Measurements from ENCODE around the gene PTPRG. TPM values are rescaled to one million over a fixed set of nuclear protein-coding genes. Genes with fewer than 3 reads are reported as not detected.

PTPRG gene
- total RNA-seq, 1 experiment from 2014 or later, result 11.7 TPM

DNA sequence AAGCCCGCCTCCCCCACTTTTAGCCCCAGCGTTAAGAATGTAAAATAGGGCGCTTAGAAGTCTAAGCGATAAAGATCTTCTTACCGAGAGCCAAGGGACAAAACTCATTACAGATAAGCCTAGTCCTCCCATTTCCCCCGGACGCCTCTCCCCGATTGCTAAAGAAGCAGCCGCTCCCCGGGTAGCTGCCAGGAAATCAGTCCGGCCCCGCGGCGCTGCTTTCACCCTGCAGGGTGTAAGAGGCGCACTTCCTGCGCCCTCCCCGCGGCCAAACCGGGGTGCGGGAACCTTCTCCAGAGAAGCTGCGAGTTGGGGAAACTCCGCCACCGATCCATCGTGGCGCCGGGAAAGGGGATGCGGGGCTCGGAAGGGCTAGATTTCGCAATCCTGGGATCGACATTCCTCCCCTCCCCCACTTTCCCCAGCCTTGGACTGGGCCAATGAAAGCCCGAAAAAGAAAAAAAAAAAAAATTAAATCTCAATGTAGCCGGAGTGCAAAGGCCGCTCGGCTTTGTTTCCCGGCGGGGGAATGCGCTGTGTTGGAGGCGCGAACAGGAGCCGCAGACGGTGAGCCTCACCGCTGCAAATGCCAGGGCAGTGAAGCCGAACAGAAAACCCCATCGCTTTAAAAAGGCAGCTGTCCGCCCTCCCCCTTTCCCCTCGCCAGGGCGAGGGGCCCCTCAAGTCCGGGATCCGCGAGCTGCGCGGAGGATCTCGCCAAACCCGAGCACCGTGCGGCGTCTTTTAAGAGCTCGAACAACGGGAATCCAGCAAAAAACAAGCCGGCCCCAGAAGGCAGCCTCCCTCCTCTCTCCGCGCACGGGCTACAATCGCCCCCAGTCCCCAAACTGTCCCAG lies 626 bp upstream of the PTPRG start:
- TSS peak; percentile 88 for BruUV-seq (replicated peaks)
- Histone ChIP-seq H3K27me3 (replicated peaks; ENCODE audit: insufficient read depth, low read depth, low read length, poor library complexity) (no peaks in the 10 kb centered on the region), H3K4me1 (ENCODE audit: insufficient read depth, low read length, poor library complexity, severe bottlenecking) (peaks cover 13% of the 10 kb centered on the region), H3K4me3 (ENCODE audit: low read depth, low read length, poor library complexity, severe bottlenecking) (peak overlapping the region; percentile 65), H3K9me3 (ENCODE audit: low read depth, low read length, poor library complexity, severe bottlenecking) (no peaks in the 10 kb centered on the region), H3K36me3 (ENCODE audit: insufficient read depth, low read length, poor library complexity, severe bottlenecking) (no peaks in the 10 kb centered on the region), H3K27ac (ENCODE audit: low read depth, low read length, poor library complexity, severe bottlenecking) (peak overlapping the region; percentile 97)
- DNase-seq (ENCODE audit: low spot score), result peak; percentile 91
- intact Hi-C loops (cut with micrococcal nuclease; ENCODE audit: unreplicated experiment), result loop anchor here (5.0 to 10.0 kb wide), 5 partner anchors 127 to 627 kb away; no protein-coding TSS in a partner anchor
- TF ChIP-seq EZH2 (IDR thresholded peaks at IDR 0.05; ENCODE audit: borderline replicate concordance, low read depth, low read length, poor library complexity, severe bottlenecking), result no peak
- TF ChIP-seq, protein P1, sequence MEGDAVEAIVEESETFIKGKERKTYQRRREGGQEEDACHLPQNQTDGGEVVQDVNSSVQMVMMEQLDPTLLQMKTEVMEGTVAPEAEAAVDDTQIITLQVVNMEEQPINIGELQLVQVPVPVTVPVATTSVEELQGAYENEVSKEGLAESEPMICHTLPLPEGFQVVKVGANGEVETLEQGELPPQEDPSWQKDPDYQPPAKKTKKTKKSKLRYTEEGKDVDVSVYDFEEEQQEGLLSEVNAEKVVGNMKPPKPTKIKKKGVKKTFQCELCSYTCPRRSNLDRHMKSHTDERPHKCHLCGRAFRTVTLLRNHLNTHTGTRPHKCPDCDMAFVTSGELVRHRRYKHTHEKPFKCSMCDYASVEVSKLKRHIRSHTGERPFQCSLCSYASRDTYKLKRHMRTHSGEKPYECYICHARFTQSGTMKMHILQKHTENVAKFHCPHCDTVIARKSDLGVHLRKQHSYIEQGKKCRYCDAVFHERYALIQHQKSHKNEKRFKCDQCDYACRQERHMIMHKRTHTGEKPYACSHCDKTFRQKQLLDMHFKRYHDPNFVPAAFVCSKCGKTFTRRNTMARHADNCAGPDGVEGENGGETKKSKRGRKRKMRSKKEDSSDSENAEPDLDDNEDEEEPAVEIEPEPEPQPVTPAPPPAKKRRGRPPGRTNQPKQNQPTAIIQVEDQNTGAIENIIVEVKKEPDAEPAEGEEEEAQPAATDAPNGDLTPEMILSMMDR (conservative IDR thresholded peaks at IDR 0.05; ENCODE audit: low read depth, low read length), result no peak
- ChIA-PET POLR2A (ENCODE audit: low non-redundant PET) (interaction anchor here (0.6 kb wide), 1 partner anchor 9 kb away, joined by 10 read pairs; no protein-coding TSS in a partner anchor), CTCF (no interaction called here)

DNA sequence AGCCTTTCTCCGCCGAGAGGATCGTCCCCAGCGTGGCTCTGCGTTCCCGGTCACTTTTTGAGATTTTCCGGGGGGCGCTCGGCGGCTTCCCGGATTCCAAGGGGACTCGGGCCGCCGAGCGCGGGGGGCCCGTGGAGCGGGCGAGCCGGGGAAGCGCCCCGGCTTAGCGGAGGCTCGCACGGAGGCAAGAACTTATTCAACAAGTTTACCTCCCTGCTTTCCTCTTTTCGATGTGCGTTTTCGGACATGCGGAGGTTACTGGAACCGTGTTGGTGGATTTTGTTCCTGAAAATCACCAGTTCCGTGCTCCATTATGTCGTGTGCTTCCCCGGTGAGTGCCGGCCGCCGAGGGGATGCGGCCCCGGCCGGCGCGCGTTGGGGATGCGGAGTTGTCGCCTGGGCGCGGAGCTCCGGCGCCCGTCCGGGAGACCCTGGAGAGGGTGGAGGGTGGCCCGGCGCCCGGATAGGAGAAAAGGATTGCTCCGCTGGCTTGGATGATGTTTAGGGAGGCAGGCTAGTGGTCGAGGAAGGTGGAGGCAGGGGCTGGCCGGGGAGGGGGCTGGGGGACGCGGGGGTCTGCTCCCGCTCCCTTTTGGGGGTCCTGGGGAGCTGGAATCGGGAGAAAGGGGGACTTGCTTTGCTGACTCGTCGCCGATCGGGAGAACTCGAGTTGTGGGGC lies 810 bp downstream of the PTPRG start:
- BruUV-seq (replicated peaks), result no TSS peak
- Histone ChIP-seq H3K4me3 (ENCODE audit: low read depth, low read length, poor library complexity, severe bottlenecking) (peak overlapping the region; percentile 65), H3K27ac (ENCODE audit: low read depth, low read length, poor library complexity, severe bottlenecking) (peak overlapping the region; percentile 97), H3K36me3 (ENCODE audit: insufficient read depth, low read length, poor library complexity, severe bottlenecking) (no peaks in the 10 kb centered on the region), H3K4me1 (ENCODE audit: insufficient read depth, low read length, poor library complexity, severe bottlenecking) (peaks cover 13% of the 10 kb centered on the region), H3K27me3 (replicated peaks; ENCODE audit: insufficient read depth, low read depth, low read length, poor library complexity) (no peaks in the 10 kb centered on the region), H3K9me3 (ENCODE audit: low read depth, low read length, poor library complexity, severe bottlenecking) (no peaks in the 10 kb centered on the region)
- TF ChIP-seq EZH2 (IDR thresholded peaks at IDR 0.05; ENCODE audit: borderline replicate concordance, low read depth, low read length, poor library complexity, severe bottlenecking), result no peak
- intact Hi-C loops (cut with micrococcal nuclease; ENCODE audit: unreplicated experiment), result loop anchor here (5.0 to 10.0 kb wide), 5 partner anchors 125 to 625 kb away; no protein-coding TSS in a partner anchor
- DNase-seq (ENCODE audit: low spot score), result no peak
- CTCF ChIA-PET, result no interaction called here
- POLR2A ChIA-PET (ENCODE audit: low non-redundant PET), result interaction anchor here (0.7 kb wide), 2 partner anchors 9 to 138 kb away, joined by 5 to 7 read pairs; no protein-coding TSS in a partner anchor

DNA sequence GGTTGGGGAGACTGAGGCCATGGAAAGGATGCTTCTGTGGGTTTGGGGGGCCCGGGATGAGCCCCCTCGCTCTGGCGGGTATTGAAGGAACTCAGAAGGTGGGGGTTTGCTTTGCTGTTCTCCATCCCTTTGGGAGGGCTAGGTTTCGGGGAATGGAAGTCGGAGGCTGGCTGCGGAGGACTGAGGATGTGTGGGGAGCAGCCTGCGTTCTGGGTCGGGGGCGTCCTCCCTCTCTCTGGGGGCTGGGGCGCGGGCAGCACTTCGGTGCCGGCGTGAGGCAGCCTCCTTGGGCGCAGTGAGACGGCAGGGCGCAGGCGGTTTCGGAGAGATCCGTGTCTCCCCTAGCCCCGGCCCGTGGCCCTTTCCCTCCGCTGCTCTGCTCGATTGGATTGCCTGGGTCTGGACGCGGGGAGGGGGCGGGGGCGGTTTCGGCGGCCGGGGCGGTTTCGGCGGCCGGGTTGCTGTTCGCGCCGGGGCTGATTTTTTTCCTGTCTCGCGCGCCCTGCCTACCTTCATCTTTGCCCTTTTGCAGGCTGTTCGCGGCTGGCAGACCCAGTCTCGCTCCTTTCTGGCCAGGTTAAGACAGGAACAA lies 1.4 kb downstream of the PTPRG start:
- Histone ChIP-seq H3K36me3 (ENCODE audit: insufficient read depth, low read length, poor library complexity, severe bottlenecking) (no peaks in the 10 kb centered on the region), H3K27me3 (replicated peaks; ENCODE audit: insufficient read depth, low read depth, low read length, poor library complexity) (no peaks in the 10 kb centered on the region), H3K27ac (ENCODE audit: low read depth, low read length, poor library complexity, severe bottlenecking) (no peak overlapping the region), H3K4me1 (ENCODE audit: insufficient read depth, low read length, poor library complexity, severe bottlenecking) (peaks cover 13% of the 10 kb centered on the region), H3K4me3 (ENCODE audit: low read depth, low read length, poor library complexity, severe bottlenecking) (peak overlapping the region; percentile 65), H3K9me3 (ENCODE audit: low read depth, low read length, poor library complexity, severe bottlenecking) (no peaks in the 10 kb centered on the region)
- no TSS peak for BruUV-seq (replicated peaks)
- POLR2A ChIA-PET (ENCODE audit: low non-redundant PET), result no interaction called here
- CTCF ChIA-PET, result no interaction called here
- no peak for TF ChIP-seq EZH2 (IDR thresholded peaks at IDR 0.05; ENCODE audit: borderline replicate concordance, low read depth, low read length, poor library complexity, severe bottlenecking)
- TF ChIP-seq, protein P1 (conservative IDR thresholded peaks at IDR 0.05; ENCODE audit: low read depth, low read length), result no peak
- DNase-seq (ENCODE audit: low spot score), result no peak
- intact Hi-C loops (cut with micrococcal nuclease; ENCODE audit: unreplicated experiment), result loop anchor here (5.0 to 10.0 kb wide), 5 partner anchors 124 to 624 kb away; no protein-coding TSS in a partner anchor
